ENCODE results near the gene GIMAP5.

DNA sequence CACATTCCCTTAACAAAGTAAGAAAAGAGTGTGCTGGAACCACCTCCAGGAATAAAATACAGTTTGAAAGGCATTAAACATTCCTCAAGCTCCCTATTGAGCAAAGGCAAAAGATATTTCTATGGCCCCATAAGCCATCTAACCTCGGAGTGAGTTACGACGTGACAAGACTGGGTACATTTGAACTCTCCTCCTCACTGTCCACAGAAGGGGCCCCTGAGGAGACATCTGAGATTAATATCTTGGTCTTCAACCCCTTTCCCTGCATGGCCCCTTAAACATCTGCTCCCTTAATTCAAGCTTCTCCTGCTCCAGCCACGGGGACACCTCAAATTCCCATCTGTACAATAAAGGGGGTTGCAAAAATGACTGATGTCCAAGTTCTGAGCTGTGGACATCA is 20.3 kb upstream of the GIMAP5 start:
- TF ChIP-seq, protein P1, sequence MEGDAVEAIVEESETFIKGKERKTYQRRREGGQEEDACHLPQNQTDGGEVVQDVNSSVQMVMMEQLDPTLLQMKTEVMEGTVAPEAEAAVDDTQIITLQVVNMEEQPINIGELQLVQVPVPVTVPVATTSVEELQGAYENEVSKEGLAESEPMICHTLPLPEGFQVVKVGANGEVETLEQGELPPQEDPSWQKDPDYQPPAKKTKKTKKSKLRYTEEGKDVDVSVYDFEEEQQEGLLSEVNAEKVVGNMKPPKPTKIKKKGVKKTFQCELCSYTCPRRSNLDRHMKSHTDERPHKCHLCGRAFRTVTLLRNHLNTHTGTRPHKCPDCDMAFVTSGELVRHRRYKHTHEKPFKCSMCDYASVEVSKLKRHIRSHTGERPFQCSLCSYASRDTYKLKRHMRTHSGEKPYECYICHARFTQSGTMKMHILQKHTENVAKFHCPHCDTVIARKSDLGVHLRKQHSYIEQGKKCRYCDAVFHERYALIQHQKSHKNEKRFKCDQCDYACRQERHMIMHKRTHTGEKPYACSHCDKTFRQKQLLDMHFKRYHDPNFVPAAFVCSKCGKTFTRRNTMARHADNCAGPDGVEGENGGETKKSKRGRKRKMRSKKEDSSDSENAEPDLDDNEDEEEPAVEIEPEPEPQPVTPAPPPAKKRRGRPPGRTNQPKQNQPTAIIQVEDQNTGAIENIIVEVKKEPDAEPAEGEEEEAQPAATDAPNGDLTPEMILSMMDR (IDR thresholded peaks at IDR 0.05; ENCODE audit: low read length), result no peak
- no peak for TF ChIP-seq EZH2 (IDR thresholded peaks at IDR 0.05; ENCODE audit: borderline replicate concordance, low read length)

All from OCI-LY1 (cell line).